ENCODE results near the gene SRRM1.
"Not testable (repeated sequence)": the region's sequence is repeated elsewhere in the genome, so short reads cannot be mapped to it uniquely, and the experiment has no call there.

The SRRM1 gene

GRCh38 chr1:24648919-24649318 is 5.8 kb downstream of the SRRM1 start:
- Histone ChIP-seq H3K4me3 (ENCODE audit: low read length) (no peak overlapping the region), H3K9me3 (ENCODE audit: control insufficient read depth, low read depth, low read length) (no peaks in the 10 kb centered on the region), H3K27me3 (ENCODE audit: control insufficient read depth, insufficient read depth, low read length) (no peaks in the 10 kb centered on the region), H3K4me1 (ENCODE audit: control insufficient read depth, low read depth, low read length) (peaks cover 8% of the 10 kb centered on the region), H3K9ac (ENCODE audit: low read length) (no peak overlapping the region), H3K36me3 (ENCODE audit: control insufficient read depth, low read depth, low read length) (peaks cover 86% of the 10 kb centered on the region), H3K27ac (ENCODE audit: low read length) (no peak overlapping the region)

GRCh38 chr1:24652382-24652781 is 9.3 kb downstream of the SRRM1 start:
- Histone ChIP-seq H3K4me1 (ENCODE audit: control insufficient read depth, low read depth, low read length) (no peaks in the 10 kb centered on the region), H3K27ac (ENCODE audit: low read length) (no peak overlapping the region), H3K9ac (ENCODE audit: low read length) (no peak overlapping the region), H3K4me3 (ENCODE audit: low read length) (no peak overlapping the region), H3K9me3 (ENCODE audit: control insufficient read depth, low read depth, low read length) (no peaks in the 10 kb centered on the region), H3K27me3 (ENCODE audit: control insufficient read depth, insufficient read depth, low read length) (no peaks in the 10 kb centered on the region), H3K36me3 (ENCODE audit: control insufficient read depth, low read depth, low read length) (peaks cover 100% of the 10 kb centered on the region)

- Histone ChIP-seq H3K9me3 (ENCODE audit: control insufficient read depth, low read depth, low read length) (no peaks in the 10 kb centered on the region), H3K27me3 (ENCODE audit: control insufficient read depth, insufficient read depth, low read length) (no peaks in the 10 kb centered on the region), H3K36me3 (ENCODE audit: control insufficient read depth, low read depth, low read length) (peaks cover 94% of the 10 kb centered on the region), H3K4me3 (ENCODE audit: low read length) (no peak overlapping the region), H3K9ac (ENCODE audit: low read length) (no peak overlapping the region), H3K4me1 (ENCODE audit: control insufficient read depth, low read depth, low read length) (no peaks in the 10 kb centered on the region), H3K27ac (ENCODE audit: low read length) (no peak overlapping the region)
Observed at GRCh38 chr1:24654010-24654409, 10.9 kb downstream of the SRRM1 start.

- H3K27ac ChIP-seq (ENCODE audit: low read length): no peak overlapping the region
- H3K36me3 ChIP-seq (ENCODE audit: control insufficient read depth, low read depth, low read length): peaks cover 94% of the 10 kb centered on the region
- H3K4me1 ChIP-seq (ENCODE audit: control insufficient read depth, low read depth, low read length): no peaks in the 10 kb centered on the region
- H3K27me3 ChIP-seq (ENCODE audit: control insufficient read depth, insufficient read depth, low read length): no peaks in the 10 kb centered on the region
- H3K9ac ChIP-seq (ENCODE audit: low read length): no peak overlapping the region
- H3K9me3 ChIP-seq (ENCODE audit: control insufficient read depth, low read depth, low read length): no peaks in the 10 kb centered on the region
- no peak overlapping the region for H3K4me3 ChIP-seq (ENCODE audit: low read length)
Observed at GRCh38 chr1:24656046-24656445, 12.9 kb downstream of the SRRM1 start.

- Histone ChIP-seq H3K4me1 (ENCODE audit: control insufficient read depth, low read depth, low read length) (no peaks in the 10 kb centered on the region), H3K27ac (ENCODE audit: low read length) (no peak overlapping the region), H3K27me3 (ENCODE audit: control insufficient read depth, insufficient read depth, low read length) (no peaks in the 10 kb centered on the region), H3K4me3 (ENCODE audit: low read length) (no peak overlapping the region), H3K36me3 (ENCODE audit: control insufficient read depth, low read depth, low read length) (peaks cover 94% of the 10 kb centered on the region), H3K9ac (ENCODE audit: low read length) (no peak overlapping the region), H3K9me3 (ENCODE audit: control insufficient read depth, low read depth, low read length) (no peaks in the 10 kb centered on the region)
Observed at GRCh38 chr1:24657781-24658180, 14.7 kb downstream of the SRRM1 start.

- no peak overlapping the region for H3K4me3 ChIP-seq (ENCODE audit: low read length)
- H3K9me3 ChIP-seq (ENCODE audit: control insufficient read depth, low read depth, low read length): no peaks in the 10 kb centered on the region
- peaks cover 90% of the 10 kb centered on the region for H3K36me3 ChIP-seq (ENCODE audit: control insufficient read depth, low read depth, low read length)
- no peaks in the 10 kb centered on the region for H3K4me1 ChIP-seq (ENCODE audit: control insufficient read depth, low read depth, low read length)
- H3K27ac ChIP-seq (ENCODE audit: low read length): no peak overlapping the region
- no peak overlapping the region for H3K9ac ChIP-seq (ENCODE audit: low read length)
- no peaks in the 10 kb centered on the region for H3K27me3 ChIP-seq (ENCODE audit: control insufficient read depth, insufficient read depth, low read length)
Observed at GRCh38 chr1:24659166-24659904, 16.2 kb downstream of the SRRM1 start.

- Histone ChIP-seq H3K27ac (ENCODE audit: low read length) (no peak overlapping the region), H3K4me3 (ENCODE audit: low read length) (no peak overlapping the region), H3K4me1 (ENCODE audit: control insufficient read depth, low read depth, low read length) (no peaks in the 10 kb centered on the region), H3K9ac (ENCODE audit: low read length) (no peak overlapping the region), H3K36me3 (ENCODE audit: control insufficient read depth, low read depth, low read length) (peaks cover 90% of the 10 kb centered on the region), H3K9me3 (ENCODE audit: control insufficient read depth, low read depth, low read length) (no peaks in the 10 kb centered on the region), H3K27me3 (ENCODE audit: control insufficient read depth, insufficient read depth, low read length) (no peaks in the 10 kb centered on the region)
Observed at GRCh38 chr1:24659993-24660665, 17.0 kb downstream of the SRRM1 start.

GRCh38 chr1:24664507-24665033 is 21.5 kb downstream of the SRRM1 start:
- H3K27me3 ChIP-seq (ENCODE audit: control insufficient read depth, insufficient read depth, low read length): no peaks in the 10 kb centered on the region
- no peak overlapping the region for H3K9ac ChIP-seq (ENCODE audit: low read length)
- H3K36me3 ChIP-seq (ENCODE audit: control insufficient read depth, low read depth, low read length): peaks cover 91% of the 10 kb centered on the region
- no peak overlapping the region for H3K4me3 ChIP-seq (ENCODE audit: low read length)
- H3K9me3 ChIP-seq (ENCODE audit: control insufficient read depth, low read depth, low read length): no peaks in the 10 kb centered on the region
- no peaks in the 10 kb centered on the region for H3K4me1 ChIP-seq (ENCODE audit: control insufficient read depth, low read depth, low read length)
- H3K27ac ChIP-seq (ENCODE audit: low read length): no peak overlapping the region

GRCh38 chr1:24666794-24667193 is 23.7 kb downstream of the SRRM1 start:
- Histone ChIP-seq H3K9me3 (ENCODE audit: control insufficient read depth, low read depth, low read length) (no peaks in the 10 kb centered on the region), H3K27me3 (ENCODE audit: control insufficient read depth, insufficient read depth, low read length) (no peaks in the 10 kb centered on the region), H3K4me3 (ENCODE audit: low read length) (no peak overlapping the region), H3K4me1 (ENCODE audit: control insufficient read depth, low read depth, low read length) (no peaks in the 10 kb centered on the region), H3K36me3 (ENCODE audit: control insufficient read depth, low read depth, low read length) (peaks cover 91% of the 10 kb centered on the region), H3K27ac (ENCODE audit: low read length) (no peak overlapping the region), H3K9ac (ENCODE audit: low read length) (no peak overlapping the region)

- H3K36me3 ChIP-seq (ENCODE audit: control insufficient read depth, low read depth, low read length): peaks cover 87% of the 10 kb centered on the region
- H3K9ac ChIP-seq (ENCODE audit: low read length); H3K4me1 ChIP-seq (ENCODE audit: control insufficient read depth, low read depth, low read length); H3K27me3 ChIP-seq (ENCODE audit: control insufficient read depth, insufficient read depth, low read length); H3K4me3 ChIP-seq (ENCODE audit: low read length); H3K27ac ChIP-seq (ENCODE audit: low read length); H3K9me3 ChIP-seq (ENCODE audit: control insufficient read depth, low read depth, low read length): not testable (repeated sequence)
Observed at GRCh38 chr1:24671372-24671771, 28.3 kb downstream of the SRRM1 start.

GRCh38 chr1:24672686-24673085 is 29.6 kb downstream of the SRRM1 start:
- not testable (repeated sequence) for H3K27ac ChIP-seq (ENCODE audit: low read length); H3K9ac ChIP-seq (ENCODE audit: low read length); H3K4me1 ChIP-seq (ENCODE audit: control insufficient read depth, low read depth, low read length); H3K27me3 ChIP-seq (ENCODE audit: control insufficient read depth, insufficient read depth, low read length); H3K9me3 ChIP-seq (ENCODE audit: control insufficient read depth, low read depth, low read length); H3K4me3 ChIP-seq (ENCODE audit: low read length)
- peaks cover 74% of the 10 kb centered on the region for H3K36me3 ChIP-seq (ENCODE audit: control insufficient read depth, low read depth, low read length)

- H3K4me1 ChIP-seq (ENCODE audit: control insufficient read depth, low read depth, low read length): no peaks in the 10 kb centered on the region
- H3K4me3 ChIP-seq (ENCODE audit: low read length): no peak overlapping the region
- no peak overlapping the region for H3K27ac ChIP-seq (ENCODE audit: low read length)
- no peaks in the 10 kb centered on the region for H3K9me3 ChIP-seq (ENCODE audit: control insufficient read depth, low read depth, low read length)
- H3K27me3 ChIP-seq (ENCODE audit: control insufficient read depth, insufficient read depth, low read length): no peaks in the 10 kb centered on the region
- H3K36me3 ChIP-seq (ENCODE audit: control insufficient read depth, low read depth, low read length): peaks cover 69% of the 10 kb centered on the region
- no peak overlapping the region for H3K9ac ChIP-seq (ENCODE audit: low read length)
Observed at GRCh38 chr1:24673341-24673740, 30.2 kb downstream of the SRRM1 start.
